SKM-1 treated with dmso at 0.1 percent for 144 hours (cell line): ENCODE data around the gene OPHN1.
"Not testable (repeated sequence)": the region's sequence is repeated elsewhere in the genome, so short reads cannot be mapped to it uniquely, and the experiment has no call there.

Experiments used
- DNase-seq: peaks from one replicate; lab custom pipeline; 2025; ENCODE audit not compliant: unreplicated experiment; lab: John Stamatoyannopoulos, UW

The OPHN1 gene

DNA sequence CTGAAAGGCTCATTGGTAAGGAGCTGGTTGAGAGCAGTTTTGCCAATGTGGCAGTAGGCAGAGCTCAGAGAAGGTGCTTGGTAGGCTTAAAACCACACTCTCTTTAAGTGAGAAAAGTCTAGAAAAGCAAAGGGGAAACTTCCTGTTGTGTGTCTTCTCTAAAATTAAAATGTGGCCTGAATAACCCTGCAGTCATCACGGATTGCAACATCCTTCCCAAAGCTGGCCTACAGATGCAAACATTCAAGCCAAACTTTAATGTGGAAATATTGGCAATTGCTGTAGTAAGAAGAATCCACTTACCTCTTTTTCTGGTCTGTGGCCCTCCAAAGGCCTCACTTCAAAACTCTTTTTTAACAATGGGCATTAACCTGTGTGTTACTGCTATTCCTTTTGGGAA, 348.5 kb downstream of the OPHN1 start:
- peak; percentile 40 for DNase-seq

DNA sequence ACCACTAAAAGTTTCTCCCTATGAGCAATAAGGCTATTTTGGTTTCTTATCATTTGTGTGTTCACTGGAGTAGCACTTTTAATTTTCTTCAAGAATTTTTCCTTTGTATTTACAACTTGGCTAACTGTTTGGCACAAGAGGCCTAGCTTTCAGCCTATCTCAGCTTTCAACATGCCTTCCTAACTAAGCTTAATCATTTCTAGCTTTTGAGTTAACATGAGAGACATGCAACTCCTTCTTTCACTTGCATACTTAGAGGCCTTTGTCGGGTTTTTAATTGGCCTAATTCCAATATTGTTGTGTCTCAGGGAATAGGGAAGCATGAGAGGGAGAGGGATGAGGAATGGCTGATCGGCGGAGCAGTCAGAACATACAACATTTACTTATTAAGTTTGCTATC, 349.8 kb downstream of the OPHN1 start:
- no peak for DNase-seq

DNA sequence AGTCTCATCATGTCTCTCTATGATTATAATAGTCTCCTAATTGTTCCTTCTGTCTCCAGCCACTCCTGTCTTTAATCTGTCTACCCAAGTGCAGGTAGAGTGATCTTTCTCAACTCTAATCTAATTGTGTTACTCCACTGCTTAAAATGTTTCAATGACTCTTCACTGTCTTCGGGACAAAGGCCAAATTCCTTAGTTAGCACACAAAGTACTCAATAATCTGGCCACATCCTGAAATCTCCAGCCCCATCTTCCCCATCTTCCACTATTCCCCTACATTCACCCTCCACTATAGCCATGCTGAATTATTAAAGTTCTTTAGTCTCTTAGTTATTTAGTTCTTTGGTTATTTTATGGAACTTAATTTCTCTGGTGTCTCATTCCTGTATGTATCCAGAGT, 353.3 kb downstream of the OPHN1 start:
- DNase-seq: no peak

DNA sequence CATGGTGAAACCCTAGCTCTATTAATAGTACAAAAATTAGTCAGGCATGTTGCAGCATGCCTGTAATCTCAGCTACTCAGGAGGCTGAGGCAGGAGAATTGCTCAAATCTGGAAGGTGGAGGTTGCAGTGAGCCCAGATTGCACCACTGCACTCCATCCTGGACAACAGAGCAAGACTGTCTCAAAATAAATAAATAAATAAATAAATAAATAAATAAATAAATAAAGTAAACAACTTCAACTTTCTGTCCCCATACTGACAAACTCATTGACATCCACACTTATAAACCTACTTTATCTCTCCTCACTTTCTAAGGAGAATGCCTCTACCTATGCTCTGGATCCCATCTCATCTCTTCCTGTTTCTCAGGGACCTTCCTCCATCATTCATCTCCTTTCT, 354.5 kb downstream of the OPHN1 start:
- DNase-seq: not testable (repeated sequence)

DNA sequence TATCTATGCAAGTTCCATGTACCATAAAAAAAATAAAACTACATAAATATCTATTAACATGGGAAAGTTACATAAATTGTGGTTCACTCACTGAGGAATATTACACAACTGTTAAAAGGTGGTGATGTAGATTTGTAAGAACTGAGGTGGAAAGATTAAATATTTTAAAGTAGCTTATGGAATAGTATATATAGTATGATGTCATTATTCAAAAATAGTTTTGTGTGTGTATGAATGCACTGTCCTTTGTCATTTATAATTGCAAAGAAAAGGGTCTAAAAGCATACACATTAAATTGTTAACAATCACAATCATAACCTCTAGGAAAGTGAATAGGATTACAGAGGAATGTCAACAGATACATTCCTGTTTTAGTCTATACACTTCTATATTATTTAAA, 355.9 kb downstream of the OPHN1 start:
- DNase-seq: no peak

DNA sequence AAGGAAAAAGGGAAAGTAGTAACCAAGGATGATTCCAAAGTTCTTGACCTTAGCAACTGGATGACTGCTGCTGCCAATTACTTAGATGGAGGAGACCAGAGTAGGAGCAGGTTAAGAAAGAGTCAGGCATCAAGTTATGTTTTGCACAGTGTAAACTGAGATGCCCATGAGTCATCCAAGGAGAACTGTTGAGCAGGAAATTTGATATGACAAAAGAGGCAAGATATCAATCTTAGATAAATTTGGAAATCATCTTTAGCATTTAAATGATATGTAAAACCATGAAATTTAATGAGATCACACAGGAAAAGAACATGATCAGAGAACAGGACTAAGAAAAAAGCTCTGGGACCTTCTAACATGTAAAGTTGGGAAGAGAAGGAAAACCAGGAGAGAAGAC, 361.3 kb downstream of the OPHN1 start:
- DNase-seq: no peak

DNA sequence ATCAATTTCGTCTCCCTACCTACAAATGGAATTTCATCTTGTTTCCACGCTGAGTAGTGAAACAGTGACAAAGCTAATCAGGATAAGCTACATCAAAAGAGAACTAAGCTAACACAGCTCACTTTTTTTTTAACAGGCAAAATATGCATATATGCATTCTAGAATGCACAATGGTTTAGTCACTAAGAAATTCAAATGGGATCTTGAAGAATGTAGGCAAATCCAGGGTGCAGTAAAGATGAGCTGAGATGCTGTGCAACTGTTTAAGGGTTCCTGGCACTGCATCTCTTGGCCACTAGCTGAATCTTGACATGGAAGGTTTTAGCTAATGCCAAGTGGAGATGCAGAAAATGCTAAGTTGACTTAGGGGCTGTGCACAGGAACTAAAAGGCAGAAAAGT, 363.2 kb downstream of the OPHN1 start:
- DNase-seq: not testable (repeated sequence)

DNA sequence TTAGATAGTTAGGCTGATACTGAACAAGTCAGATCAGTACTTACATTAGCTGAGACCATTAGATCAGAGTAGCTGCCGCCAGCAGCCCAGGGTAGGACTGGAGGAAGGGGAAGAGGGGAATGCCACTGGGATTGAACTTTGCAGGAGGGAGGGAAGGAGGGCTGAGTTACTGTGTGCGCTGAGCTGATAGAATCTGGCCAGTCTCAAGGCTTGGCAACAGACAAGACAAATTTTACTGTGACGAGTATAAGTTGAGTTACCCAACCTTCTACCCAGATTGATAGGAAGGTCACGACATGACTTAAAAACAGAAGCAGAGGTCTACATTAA, 372.1 kb downstream of the OPHN1 start:
- no peak for DNase-seq

DNA sequence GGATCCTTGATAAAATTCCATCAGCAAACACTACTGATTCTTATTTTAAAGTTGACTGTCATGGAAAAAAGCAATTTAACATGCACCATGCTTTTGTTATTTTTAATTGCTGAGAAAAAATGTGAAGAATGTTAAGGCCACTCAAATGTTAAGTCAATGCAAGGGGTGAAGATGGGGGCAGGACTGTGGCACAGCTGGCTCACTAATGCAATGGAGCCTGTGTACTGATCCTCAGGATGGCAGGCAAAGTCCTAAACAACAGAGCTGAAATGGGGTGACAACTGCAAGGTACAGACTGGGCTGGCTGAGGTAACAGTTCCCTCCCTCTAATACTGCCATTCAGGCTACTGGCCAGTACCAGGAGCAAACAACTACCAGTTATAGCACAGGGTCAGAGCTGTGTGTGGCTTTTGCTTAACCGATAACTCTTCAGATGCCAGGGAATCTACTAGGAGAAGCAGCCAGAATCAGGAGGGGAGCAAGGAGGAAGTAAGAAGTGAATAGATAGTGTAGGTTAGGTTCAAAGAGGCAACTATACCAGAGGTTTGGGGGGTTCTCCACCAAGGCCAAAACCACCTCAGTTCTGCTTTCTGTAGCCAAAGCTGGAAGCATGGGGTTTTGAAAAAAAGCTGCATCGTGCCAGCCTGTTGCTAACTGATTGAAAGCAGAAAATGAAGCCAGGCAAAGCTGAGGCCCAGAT, 372.6 kb downstream of the OPHN1 start:
- DNase-seq: no peak

DNA sequence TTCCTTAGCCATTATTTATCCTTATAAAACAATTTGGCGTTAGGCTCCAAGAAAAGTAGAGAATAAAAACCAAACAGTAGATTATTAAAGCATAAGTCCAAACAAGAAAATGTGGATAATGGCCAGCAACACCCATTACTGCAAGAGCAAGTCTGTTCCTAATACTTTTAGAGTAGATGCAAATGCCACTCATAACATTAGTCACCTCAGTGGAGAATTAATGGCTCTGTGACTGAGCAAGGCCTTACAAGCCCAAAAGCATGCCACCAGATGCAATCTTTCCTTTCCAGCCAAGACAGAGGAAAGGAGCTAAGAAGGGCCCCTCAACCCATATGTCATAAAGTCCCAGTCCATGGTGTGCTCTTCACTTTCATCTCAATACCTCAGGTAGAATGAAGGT, 373.8 kb downstream of the OPHN1 start:
- no peak for DNase-seq

DNA sequence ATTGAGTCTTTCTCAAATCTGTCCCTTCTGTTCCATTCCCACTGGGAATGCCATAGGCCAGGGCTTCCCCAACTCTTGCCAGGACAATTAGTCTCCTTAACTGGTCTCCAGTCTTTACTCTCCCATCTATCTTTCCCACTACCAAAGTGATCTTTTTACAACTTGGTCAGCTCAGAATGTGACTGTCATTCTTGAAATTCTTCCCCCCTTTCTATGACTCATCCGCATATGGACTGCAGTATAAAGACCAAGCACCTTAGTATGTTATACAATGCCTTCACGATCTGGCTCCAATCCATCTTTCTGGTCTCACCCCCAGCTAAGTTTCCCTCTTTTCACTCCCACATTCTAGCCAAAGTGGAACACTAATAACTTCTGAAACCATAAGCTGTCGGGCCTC, 383.8 kb downstream of the OPHN1 start:
- DNase-seq: no peak

DNA sequence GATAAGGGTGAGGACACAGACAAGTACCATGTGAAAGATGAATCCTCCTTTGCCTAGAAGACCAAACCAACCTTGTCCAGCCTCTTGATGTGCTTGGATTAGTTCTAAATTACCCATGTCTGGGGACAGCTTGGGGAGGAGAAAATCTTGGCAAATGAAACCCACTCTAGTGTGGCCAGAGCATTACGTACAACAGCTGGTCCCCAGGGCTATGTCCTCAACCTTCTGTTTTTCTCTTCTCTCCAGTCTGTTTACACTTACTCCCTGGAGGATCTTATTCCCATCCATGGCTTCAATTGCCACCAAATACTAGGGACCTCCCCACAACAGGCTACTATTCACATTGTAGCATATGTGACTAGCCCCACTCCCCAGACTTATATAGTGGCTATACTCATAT, 384.5 kb downstream of the OPHN1 start:
- DNase-seq: no peak

DNA sequence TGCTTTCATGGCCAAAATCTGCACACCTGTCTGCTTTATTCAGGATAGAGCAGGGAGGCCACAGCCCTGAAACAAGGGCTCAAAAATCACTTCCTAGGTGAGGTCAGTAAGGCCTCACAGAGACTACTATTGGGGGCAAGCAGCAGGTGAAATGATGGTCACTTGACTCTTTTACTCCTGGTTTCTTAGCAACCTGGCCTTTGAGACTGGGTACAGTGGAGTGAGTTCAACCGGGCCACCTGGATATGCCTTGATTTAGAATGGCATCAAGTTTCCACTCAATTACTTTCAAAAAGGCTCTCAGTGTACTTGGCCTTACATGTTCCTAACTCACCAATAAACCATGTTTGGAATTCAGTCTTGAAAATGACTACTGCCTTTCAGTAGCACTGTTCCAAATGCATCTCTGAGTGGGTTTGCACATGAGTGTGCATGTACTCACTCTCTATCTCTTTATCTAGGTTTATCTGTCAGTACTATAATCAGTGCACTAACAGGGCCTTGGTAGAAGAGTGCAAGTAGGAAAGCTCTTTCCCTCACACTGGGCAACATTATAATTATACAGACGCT, 388.2 kb downstream of the OPHN1 start:
- no peak for DNase-seq

DNA sequence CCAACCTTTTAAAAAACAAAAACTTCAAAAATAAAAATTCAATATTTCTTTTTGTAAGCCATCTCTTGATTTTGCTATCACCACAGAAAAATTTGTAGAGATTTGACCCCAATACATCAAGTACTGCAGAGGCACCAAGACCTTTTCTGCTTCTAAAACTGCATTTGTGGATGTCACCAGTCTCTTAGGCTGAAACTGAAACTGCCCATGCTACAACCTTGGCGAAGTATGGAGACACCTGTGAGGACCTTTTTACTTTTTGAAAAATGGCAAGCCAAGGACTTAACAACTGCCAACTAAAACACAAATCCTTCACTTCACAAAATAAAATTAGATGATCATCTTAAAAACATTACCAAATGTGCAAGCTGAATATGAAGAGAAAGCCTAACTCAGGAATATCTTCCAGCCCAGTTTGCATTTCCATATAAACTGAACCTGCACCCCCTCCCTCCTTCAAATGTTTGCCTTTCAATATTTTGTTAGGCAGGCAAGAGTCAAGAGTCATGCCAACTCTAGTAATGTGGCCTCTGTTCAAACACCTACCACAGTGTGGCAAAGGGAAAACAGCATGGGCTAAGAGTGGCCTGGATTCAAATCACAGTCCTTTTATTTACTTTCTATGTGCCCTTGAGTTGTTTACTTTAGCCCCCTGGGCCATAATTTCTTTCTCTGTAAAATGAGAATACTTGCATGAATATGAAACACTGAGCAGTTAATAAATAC, 389.4 kb downstream of the OPHN1 start:
- no peak for DNase-seq

DNA sequence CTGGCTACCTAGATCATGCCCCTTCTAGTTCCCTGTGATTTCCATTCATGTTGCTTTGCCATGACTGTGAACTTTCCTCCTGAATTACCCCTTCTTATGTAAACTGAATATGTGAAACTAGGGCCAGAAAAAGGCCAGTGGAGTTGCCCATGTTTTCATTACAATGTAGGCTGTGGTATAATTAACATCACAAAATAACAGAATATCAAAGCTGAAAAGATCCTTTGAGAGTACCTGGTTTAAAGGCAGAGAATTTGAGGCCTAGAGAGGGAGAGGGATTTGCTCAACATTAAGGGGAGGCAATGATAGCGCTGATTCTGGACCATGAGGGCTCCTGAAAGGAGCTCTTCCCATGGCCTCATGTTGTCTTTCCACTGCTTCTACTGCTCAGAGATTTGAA, 392.2 kb downstream of the OPHN1 start:
- no peak for DNase-seq

DNA sequence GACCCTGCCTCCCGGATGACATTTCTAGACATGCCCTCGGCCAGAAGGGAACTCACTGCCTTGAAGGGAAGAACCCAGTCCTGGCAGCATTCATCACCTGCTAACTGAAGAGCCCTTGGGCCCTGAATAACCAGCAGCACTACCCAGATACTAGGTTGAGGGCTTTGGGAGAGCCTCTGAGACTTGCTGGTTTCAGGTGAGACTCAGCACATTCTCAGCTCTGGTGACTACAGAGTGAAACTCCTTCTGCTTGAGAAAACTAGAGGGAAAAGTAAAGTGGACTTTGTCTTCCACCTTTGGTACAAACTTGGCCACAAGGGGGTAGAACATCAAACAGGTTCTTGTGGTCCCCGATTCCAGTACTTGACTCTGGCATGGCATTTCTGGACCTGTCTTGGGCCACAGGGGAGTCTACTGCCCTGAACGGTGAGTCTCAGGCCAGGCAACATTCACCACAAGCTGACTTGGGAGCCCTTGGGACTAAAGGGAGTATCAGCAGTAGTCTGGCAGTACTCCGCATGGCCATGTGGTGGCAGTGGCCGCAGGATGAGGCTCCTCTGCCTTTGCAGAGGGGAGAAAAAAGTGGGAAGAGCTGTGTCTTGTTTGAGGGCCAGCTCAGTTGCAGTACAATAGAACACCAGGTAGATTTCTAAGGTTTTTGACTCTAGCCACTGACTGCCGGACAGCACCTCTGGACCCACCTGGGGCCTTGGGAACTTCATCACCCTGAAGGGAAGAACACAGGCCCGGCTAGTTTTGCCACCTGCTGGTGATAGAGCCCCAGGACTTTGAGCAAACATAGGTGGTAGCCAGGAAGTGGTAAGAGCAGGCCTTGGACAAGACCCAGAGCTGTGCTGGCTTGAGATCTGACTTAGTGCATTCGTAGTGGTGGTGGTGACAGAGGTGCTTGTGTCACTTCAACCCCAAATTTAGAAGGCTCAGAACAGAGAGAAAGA, 414.8 kb downstream of the OPHN1 start:
- peak; percentile 20 for DNase-seq

DNA sequence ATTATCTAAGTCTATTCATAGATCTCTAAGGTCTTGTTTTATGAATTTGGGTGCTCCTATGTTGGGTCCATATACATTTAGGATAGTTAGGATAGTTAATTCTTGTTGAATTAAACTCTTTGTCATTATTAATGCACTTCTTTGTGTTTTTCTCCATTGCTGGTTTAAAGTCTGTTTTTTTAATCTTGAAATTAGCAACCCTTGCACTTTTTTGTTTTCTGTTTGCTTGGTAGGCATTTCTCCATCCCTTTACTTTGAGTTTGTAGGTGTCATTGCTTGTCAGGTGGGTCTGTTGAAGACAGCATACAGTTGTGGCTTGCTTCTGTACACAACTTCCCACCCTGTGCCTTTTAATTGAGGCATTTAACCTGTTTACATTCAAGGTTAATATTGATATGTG, 434.8 kb downstream of the OPHN1 start:
- DNase-seq: no peak
